ENCODE results near the gene MORN5. TPM values are rescaled to one million over a fixed set of nuclear protein-coding genes. Genes with fewer than 3 reads are reported as not detected.

Gene MORN5
- total RNA-seq, 6 donors from 2014 or later, result 3.5 to 33.5 (median 10.5) TPM; not detected in 1

GRCh38 chr9:122239722-122240121 is 80.0 kb downstream of the MORN5 start:
- Histone ChIP-seq H3K27me3 (no peaks in the 10 kb centered on the region), H3K9me3 (no peaks in the 10 kb centered on the region), H3K4me1 (no peaks in the 10 kb centered on the region), H3K36me3 (peaks cover 10 to 61% (median 33%) of the 10 kb centered on the region in 4 donors), H3K4me3 (no peak overlapping the region), H3K27ac (no peak overlapping the region)
- ATAC-seq (ENCODE audit: low FRiP score in 2 of 2), result no peak
- no peak for DNase-seq
- 77 to 80% methylated on average over 5 of the region's 5 CpGs for WGBS, 2 donors
- no peak for TF ChIP-seq EP300 (IDR thresholded peaks at IDR 0.05)
- TF ChIP-seq POLR2AphosphoS5 (IDR thresholded peaks at IDR 0.05), result no peak
- no peak for TF ChIP-seq POLR2A (IDR thresholded peaks at IDR 0.05)
- TF ChIP-seq CTCF (IDR thresholded peaks at IDR 0.05), result no peak

DNA sequence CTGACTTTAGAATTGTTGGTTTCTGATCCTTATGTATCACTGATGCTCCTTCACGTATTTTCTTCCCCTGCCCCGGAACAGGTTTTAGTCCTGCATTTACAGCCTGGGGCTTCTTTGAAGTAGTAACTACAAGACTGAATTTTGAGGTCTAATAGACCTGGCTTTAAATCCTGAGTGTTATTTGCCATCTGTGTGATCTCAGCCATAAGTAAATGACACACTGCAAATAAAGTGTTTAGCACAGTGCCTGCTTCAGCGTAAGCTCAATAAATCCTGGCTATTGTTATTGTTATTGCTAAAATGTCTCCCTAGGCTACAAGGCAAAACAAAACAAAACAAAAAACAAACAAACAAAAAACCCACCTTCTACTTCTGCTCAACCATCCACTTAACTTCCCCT is 84.6 kb downstream of the MORN5 start:
- WGBS, 2 donors, result 92% methylated on average over 3 of the region's 3 CpGs
- no peak overlapping the region for H3K4me3 ChIP-seq
- TF ChIP-seq POLR2AphosphoS5 (IDR thresholded peaks at IDR 0.05), result no peak
- no peak for TF ChIP-seq EP300 (IDR thresholded peaks at IDR 0.05)
- no peak for TF ChIP-seq CTCF (IDR thresholded peaks at IDR 0.05)
- no peak for TF ChIP-seq POLR2A (IDR thresholded peaks at IDR 0.05)
- no peaks in the 10 kb centered on the region for H3K4me1 ChIP-seq
- no peaks in the 10 kb centered on the region for H3K9me3 ChIP-seq
- H3K27me3 ChIP-seq, result no peaks in the 10 kb centered on the region
- no peak for DNase-seq
- peaks cover 21 to 97% (median 61%) of the 10 kb centered on the region in 4 donors for H3K36me3 ChIP-seq
- ATAC-seq (ENCODE audit: low FRiP score in 2 of 2), result no peak
- H3K27ac ChIP-seq, result no peak overlapping the region

DNA sequence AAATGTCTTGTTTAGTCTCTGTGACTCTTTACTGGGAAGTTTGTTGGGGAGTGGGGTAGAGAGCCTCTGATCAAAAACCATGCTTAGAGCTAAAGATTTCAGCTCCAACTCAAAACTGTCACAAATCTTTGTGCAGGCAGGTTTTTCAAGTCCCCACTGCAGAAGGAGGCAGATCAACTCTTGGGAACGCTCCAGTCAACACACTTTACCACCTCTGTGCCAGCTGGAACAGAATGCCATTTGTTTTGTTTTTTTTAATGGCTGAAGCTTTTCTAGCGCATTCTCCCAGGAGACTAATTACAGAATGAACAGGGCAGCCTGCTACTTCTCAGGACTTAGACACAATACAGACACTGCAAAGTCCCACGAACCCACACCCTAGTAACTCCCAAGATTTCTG is 87.0 kb downstream of the MORN5 start:
- Histone ChIP-seq H3K27me3 (no peaks in the 10 kb centered on the region), H3K4me3 (no peak overlapping the region), H3K9me3 (no peaks in the 10 kb centered on the region), H3K27ac (no peak overlapping the region), H3K4me1 (no peaks in the 10 kb centered on the region), H3K36me3 (peaks cover 28 to 97% (median 62%) of the 10 kb centered on the region in 4 donors)
- no peak for DNase-seq
- no peak for ATAC-seq (ENCODE audit: low FRiP score in 2 of 2)
- TF ChIP-seq POLR2A (IDR thresholded peaks at IDR 0.05), result no peak
- no peak for TF ChIP-seq EP300 (IDR thresholded peaks at IDR 0.05)
- TF ChIP-seq CTCF (IDR thresholded peaks at IDR 0.05), result no peak
- no peak for TF ChIP-seq POLR2AphosphoS5 (IDR thresholded peaks at IDR 0.05)
- 95% methylated on average over 3 of the region's 3 CpGs for WGBS, 2 donors

DNA sequence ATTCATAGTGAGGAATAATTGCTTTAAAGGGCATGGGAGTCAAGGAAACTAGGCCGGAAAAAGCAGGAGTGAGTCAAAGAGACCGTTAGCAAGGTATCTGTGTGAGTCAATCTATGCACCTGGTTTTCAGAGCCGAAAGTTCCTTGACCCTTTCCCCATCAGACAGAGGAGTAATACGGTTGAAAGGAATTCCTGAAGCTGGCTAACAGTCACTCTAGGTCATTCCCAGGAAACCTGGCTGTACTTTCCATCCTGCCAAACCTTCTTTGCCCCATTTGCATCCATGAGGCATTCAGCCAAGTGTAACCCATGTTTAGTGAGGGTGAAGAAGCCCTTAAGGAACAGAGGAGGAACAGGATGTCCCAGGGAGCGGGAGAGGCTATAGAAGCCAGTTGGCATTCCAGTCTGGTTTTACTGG is 88.7 kb downstream of the MORN5 start:
- H3K9me3 ChIP-seq, result no peaks in the 10 kb centered on the region
- H3K36me3 ChIP-seq, result peaks cover 26 to 96% (median 53%) of the 10 kb centered on the region in 4 donors
- 78 to 93% methylated on average over 5 of the region's 5 CpGs for WGBS, 2 donors
- no peak for DNase-seq
- no peak overlapping the region for H3K4me3 ChIP-seq
- TF ChIP-seq POLR2A (IDR thresholded peaks at IDR 0.05), result no peak
- no peak for TF ChIP-seq POLR2AphosphoS5 (IDR thresholded peaks at IDR 0.05)
- TF ChIP-seq EP300 (IDR thresholded peaks at IDR 0.05), result no peak
- no peak for TF ChIP-seq CTCF (IDR thresholded peaks at IDR 0.05)
- ATAC-seq (ENCODE audit: low FRiP score in 2 of 2), result no peak
- peaks cover 0 to 7% (median 1%) of the 10 kb centered on the region in 4 donors for H3K4me1 ChIP-seq
- no peak overlapping the region for H3K27ac ChIP-seq
- no peaks in the 10 kb centered on the region for H3K27me3 ChIP-seq

Small RNAs within 50 kb of the gene (small RNA-seq; reads per million reads assigned to genes)
- 0 reads per million in 4 donors for gene MIR4478

Other genes with a start within 250 kb of the MORN5 start
- gene TTLL11, start 66.6 kb upstream of the MORN5 start, total RNA-seq, result 10 to 100 TPM in 5 of 6 donors, 1 to 10 TPM in 1; 6.8 to 18.9 (median 12.9) TPM
- gene NDUFA8, start 129 bp upstream of the MORN5 start, total RNA-seq, result 10 to 100 TPM; 25.6 to 46.5 (median 35.5) TPM
- gene LHX6, start 69.0 kb downstream of the MORN5 start, total RNA-seq, result 10 to 100 TPM in 1 of 6 donors, 1 to 10 TPM in 5; 1.0 to 11.3 (median 2.9) TPM
- 10 to 100 TPM in 3 of 6 donors, 1 to 10 TPM in 3; 3.0 to 19.9 (median 11.8) TPM for gene RBM18, start 104.9 kb downstream of the MORN5 start, total RNA-seq
- 10 to 100 TPM; 21.4 to 54.5 (median 29.7) TPM for gene MRRF, start 105.0 kb downstream of the MORN5 start, total RNA-seq
- gene PTGS1, start 211.1 kb downstream of the MORN5 start, total RNA-seq, result 10 to 100 TPM in 2 of 6 donors, 1 to 10 TPM in 4; 5.0 to 21.4 (median 8.5) TPM